C4-2B (cell line): Measurements from ENCODE around the gene OSTF1.

Experiments
- ZFX ChIP-seq: fragments of 450-650 bp; IDR thresholded peaks from 2 replicates; pipeline ENCODE4 v1.6.1; 2017
- TF ChIP-seq, protein P1 (sequence below): fragments of 450-650 bp; conservative IDR thresholded peaks from 2 replicates; pipeline ENCODE4 v1.5.1; 2017; ENCODE audit warnings: mild to moderate bottlenecking

DNA sequence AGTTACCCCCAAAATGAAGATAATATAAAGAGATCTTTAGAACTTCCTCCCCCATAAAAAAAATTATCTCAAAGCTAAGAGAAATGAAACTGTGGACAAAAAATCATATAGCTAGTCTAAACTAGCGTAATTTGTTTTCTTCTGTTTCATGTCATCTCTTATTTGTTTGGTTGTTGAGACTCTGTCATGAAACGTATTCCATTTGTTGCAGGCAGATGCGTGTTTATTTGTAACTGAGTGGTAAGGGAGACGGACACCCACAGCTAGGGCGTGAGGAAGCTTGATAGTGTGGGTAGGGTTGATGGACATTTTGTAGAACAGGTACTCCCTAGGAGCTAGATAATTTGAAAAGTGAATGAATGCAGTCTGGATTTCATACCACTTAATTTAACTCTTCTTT lies 41.9 kb downstream of the OSTF1 start:
- TF ChIP-seq, protein P1, sequence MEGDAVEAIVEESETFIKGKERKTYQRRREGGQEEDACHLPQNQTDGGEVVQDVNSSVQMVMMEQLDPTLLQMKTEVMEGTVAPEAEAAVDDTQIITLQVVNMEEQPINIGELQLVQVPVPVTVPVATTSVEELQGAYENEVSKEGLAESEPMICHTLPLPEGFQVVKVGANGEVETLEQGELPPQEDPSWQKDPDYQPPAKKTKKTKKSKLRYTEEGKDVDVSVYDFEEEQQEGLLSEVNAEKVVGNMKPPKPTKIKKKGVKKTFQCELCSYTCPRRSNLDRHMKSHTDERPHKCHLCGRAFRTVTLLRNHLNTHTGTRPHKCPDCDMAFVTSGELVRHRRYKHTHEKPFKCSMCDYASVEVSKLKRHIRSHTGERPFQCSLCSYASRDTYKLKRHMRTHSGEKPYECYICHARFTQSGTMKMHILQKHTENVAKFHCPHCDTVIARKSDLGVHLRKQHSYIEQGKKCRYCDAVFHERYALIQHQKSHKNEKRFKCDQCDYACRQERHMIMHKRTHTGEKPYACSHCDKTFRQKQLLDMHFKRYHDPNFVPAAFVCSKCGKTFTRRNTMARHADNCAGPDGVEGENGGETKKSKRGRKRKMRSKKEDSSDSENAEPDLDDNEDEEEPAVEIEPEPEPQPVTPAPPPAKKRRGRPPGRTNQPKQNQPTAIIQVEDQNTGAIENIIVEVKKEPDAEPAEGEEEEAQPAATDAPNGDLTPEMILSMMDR, result no peak
- no peak for TF ChIP-seq ZFX
